Measurements from ENCODE around the gene NR1H2.
"Not testable (repeated sequence)": the region's sequence is repeated elsewhere in the genome, so short reads cannot be mapped to it uniquely, and the experiment has no call there.

The NR1H2 gene

DNA sequence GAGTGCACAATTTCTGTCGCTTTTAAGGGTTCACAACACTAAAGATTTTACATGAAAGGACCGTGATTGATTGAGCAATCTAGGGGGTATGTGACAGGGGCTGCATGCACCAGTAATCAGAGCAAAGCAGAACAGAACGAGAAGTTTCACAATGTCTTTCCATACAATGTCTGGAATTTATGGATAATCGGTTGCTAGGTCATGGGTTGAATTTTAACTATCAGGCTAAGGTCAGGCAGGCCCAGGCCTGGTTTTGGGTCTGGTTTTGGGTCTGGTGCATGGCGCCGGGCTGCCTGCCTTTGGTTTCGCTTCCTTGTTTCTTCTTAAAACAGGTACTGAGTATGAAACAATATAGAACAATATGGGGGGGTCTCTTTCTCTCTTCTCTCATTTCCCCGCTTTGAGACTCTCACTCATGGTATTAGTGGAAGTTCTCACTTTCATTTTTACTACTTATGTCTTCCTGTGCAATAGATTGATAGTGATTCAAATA is 29.1 kb upstream of the NR1H2 start:
- DNase-seq = not testable (repeated sequence)

- no peak for DNase-seq
These were observed 26.8 kb upstream of the NR1H2 start for GRCh38 chr19:50349277-50350057.

DNA sequence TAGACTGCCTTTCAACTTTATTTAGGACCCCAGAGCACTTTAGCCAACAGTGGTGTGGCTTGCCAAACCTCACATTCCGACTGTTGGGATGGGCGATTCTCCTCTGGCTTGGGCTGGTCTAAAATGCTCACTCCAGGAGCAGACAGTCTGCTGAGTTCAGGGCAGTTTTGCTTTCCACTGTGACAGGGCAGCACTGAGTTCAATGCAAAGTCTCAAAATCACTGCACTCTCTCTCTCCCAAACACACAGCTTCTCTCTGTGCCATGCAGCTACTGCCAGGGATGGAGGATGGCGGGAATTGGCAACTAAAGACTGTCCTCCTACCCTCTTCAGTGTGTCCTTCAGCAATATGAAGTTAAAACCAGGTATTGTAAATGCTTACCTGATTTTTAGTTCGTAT is 24.0 kb upstream of the NR1H2 start:
- DNase-seq = no peak

DNA sequence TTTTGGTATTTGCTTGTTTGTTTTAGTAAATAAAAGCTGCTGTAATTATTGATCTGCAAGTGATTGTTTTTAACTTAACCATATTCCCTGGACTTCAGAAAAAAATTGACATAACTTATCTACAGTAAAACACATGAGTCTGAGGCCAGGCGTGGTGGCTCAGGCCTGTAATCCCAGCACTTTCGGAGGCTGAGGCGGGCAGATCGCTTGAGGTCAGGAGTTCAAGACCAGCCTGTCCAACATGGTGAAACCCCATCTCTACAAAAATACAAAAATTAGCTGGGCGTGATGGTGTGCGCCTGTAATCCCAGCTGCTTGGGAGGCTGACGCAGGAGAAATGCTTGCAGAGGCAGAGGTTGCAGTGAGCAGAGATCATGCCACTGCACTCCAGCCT is 22.8 kb upstream of the NR1H2 start:
- DNase-seq = not testable (repeated sequence)

GRCh38 chr19:50356691-50357177 is 19.5 kb upstream of the NR1H2 start:
- DNase-seq = no peak

GRCh38 chr19:50357178-50358100 is 18.8 kb upstream of the NR1H2 start:
- DNase-seq = peak; percentile 92

DNA sequence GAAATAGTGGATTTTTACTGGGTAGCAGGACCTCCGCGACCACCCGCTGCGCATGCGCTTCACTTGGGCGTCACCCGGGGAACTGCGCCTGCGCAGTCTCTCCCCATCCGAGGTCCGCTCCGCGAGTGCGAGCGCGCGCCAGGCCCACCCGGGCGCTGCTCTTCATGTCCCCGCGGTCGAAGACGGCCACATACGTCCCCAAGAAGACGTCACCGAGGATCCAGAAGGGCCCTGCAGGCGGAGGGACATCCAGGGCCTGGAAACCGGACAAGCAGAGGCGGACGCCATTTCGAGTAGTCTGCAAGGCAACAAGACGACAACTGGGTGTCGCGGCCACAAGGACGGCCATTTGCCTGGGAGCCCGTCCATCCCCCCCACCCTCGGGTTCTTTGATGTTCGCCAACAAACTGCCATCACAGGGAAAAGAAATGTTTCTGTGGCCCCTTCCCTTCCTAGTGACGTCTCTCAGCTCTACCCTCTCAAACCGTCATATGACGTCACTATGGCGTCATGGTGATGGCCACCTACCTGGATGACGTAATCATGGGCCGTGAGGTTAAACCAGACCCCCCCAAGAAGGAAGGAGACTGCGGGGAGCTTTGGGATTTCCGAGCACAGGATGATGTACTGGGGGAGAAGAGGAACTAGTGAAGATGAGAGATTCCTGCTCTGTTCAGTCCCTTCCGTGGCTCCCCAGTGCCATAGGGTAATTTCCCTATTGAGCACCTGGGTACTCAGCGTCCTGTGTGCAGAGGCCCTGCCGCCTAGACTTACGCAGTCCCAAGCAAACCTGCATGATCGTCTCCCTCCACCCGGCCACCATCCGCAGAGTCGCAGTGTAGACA is 17.6 kb upstream of the NR1H2 start:
- DNase-seq = peak; percentile 88

DNA sequence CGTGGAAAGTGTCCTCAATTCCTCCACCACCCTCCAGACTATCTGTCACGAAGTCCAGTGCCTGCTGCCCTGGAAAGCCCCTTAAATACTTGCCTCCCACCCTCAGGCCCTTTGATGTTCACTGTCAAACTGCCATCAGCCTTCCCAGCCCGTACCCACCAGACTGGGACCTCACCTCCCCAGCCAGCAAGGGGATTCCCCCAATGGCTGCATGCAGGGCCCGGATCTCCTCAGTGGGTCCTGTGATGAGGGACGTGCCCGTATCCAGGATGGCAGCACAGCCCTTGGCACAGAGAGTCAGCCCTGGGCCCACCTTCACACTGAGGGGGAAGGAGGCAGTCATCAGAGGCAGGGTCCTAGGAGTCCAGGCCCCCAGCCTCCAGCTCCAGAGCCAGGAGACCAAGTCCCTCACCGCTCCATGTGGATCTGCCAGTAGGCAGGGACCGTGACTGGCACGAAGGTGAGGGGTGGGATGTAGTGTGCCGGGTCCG is 16.9 kb upstream of the NR1H2 start:
- peak; percentile 33 for DNase-seq

DNA sequence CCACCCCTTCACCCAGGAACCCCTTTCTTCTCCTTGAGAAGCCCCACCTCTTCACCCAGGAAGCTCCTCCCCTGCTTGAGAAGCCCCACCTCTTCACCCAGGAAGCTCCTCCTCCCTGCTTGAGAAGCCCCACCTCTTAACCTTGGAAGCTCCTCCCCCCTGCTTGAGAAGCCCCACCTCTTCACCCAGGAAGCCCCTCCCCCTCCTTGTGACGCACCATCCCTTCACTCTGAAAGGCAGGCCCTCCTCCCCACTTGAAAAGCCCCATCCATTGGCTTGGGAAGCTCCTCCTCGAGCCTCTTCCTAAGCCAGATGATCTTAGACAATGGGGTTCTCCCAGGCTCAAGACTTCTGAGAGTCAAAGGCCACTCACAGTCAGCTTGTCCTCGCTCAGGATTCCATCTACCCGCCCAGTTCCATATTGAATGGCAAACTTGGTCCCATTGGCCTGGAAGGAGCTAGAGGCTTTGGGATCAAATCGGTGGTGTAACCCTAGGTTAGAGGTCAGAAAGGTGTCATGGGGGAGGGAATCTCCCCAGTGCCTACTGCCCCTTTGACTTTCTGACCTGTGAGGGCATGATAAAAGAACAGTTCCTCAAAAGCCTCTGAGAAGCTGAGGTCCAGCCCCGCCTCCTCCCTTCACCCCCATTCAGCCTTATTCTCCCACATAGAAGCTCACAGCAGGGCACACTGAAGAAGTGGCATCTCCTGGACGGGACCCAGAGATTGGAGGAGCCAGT is 14.8 kb upstream of the NR1H2 start:
- peak; percentile 36 for DNase-seq

- DNase-seq = no peak
These were observed 14.2 kb upstream of the NR1H2 start for GRCh38 chr19:50362030-50362412.

DNA sequence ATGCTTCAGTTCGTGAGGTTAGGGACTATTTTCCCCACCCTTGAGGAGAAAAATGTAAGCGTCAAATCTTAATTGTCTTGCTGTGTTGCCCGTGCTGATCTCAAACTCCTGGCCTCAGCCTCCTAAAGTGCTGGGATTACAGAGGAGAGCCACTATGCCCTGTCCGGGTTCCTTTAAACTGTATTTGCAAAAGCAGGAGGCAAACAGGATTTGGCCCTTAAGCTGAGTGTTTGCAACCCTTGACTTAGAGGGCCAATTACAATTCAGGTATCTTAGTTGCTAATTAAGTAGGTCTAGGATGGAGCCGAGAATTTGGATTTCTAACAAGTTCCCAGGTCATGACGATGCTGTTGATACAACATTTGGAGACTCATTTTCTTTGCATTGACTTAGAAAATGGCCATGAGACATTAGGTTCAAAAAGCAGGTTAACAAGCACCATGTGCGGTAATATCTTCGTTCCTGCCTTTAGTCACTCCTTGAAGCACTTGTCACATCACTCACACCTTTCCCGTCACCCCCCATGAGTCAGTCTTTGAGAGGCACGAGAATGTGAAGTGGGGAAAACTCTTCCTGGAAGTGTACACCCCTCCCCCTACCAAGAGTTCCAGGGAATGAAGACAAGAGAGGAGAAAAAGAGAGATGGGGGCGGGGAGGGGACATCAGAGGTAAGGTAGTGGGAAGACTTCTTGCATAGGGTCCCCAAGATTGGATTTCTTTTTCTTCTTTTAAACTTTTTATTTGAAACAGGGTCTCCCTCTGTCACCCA is 13.4 kb upstream of the NR1H2 start:
- no peak for DNase-seq

GRCh38 chr19:50365434-50366306 is 10.6 kb upstream of the NR1H2 start, which contains the start of gene NAPSA:
TSS of gene NAPSA (minus strand) at chr19:50365639. CDS start at chr19:50365621, 18 bp downstream.
- DNase-seq = no peak

DNA sequence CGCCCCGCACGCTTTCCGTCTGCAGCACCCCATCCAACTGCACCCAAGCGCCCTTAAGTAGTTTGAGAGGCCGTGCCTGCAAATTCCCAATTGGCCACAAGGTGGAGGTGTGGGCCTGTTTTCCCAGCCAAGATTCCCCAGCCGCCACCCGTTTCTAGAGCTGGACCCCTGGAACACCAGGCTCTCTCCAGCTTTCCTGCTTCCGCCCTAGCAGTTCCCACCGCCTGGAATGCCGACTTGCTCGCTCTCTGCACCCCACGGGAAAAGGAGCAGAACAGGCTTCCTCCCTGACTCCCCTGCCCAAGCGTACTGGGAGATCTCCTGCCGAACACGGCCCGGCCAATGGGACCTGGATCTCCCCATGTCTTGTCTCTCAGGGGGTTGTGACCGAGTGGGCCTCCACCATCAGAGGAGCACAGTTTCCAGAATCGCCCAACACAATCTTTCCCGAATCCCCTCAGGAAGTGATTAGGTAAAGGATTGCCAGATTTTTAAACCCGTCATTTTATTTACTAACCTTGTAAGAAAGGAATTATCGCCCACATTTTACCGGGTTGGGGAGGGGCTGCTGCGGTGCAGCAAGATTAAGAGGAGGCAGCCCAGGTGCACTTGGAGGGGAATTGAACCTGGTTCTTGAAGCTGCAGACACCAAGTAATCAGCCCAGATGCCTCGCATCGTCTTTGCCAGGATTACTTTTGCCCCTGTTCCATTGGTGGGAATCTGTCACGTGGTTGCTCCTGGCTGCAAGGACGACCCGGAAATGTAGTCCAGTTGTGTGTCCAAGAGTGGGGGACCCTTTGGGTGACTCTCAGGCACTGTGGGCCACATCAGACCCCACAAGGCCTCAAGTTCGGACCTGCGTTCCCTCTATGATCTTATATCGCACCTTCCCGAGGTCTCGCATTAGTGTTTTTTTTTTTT is 7.3 kb upstream of the NR1H2 start:
- peak; percentile 85 for DNase-seq

GRCh38 chr19:50371914-50372475 is 4.3 kb upstream of the NR1H2 start:
- DNase-seq = no peak

GRCh38 chr19:50377051-50377461 is 799 bp downstream of the NR1H2 start:
- peak; percentile 75 for DNase-seq

DNA sequence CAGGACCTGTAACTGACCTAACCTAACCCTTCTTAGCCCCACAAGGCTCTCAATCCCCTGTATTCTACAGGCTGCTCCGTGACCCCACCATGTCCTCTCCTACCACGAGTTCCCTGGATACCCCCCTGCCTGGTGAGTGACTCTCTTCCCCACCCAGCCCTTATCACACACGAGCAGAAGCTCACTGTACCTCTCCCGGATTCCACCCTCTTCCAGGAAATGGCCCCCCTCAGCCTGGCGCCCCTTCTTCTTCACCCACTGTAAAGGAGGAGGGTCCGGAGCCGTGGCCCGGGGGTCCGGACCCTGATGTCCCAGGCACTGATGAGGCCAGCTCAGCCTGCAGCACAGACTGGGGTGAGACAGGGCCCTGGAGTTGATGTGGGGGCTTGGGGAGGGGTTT is 1.3 kb downstream of the NR1H2 start:
- no peak for DNase-seq

GRCh38 chr19:50378169-50378862 is 2.1 kb downstream of the NR1H2 start:
- DNase-seq = no peak

- DNase-seq = no peak
These were observed 2.6 kb downstream of the NR1H2 start for GRCh38 chr19:50378863-50379236.

Measured in CD4-positive, alpha-beta T cell treated with Interleukin-10 for 1 hour (primary cell).